Testis (tissue), 3 donors: ENCODE results near the gene ZNF618. TPM values are rescaled to one million over a fixed set of nuclear protein-coding genes. Genes with fewer than 3 reads are reported as not detected.

Experiments used
- DNase-seq: peaks from one replicate; pipeline ENCODE4 v3.0.0-alpha.2; 2019
- H3K27ac ChIP-seq, 2 donors: fragments of 200-600 bp; sonication (generic); one replicate each; pipeline ENCODE4 v1.5.1; 2019
- H3K27me3 ChIP-seq: fragments of 200-600 bp; sonication (generic); one replicate; pipeline ENCODE4 v1.5.1; 2019
- H3K36me3 ChIP-seq: fragments of 200-600 bp; sonication (generic); one replicate; pipeline ENCODE4 v1.5.1; 2017; ENCODE audit warnings: low read depth; ENCODE audit errors: missing control alignments
- H3K4me1 ChIP-seq: fragments of 200-600 bp; sonication (generic); one replicate; pipeline ENCODE4 v1.5.1; 2019
- H3K4me3 ChIP-seq, 2 donors: fragments of 200-600 bp; sonication (generic); one replicate each; pipeline ENCODE4 v1.5.1; 2017 to 2019
- H3K9me3 ChIP-seq: fragments of 200-600 bp; sonication (generic); one replicate; pipeline ENCODE4 v1.5.1; 2017
- POLR2A ChIP-seq: fragments of 450-650 bp; IDR thresholded peaks from one replicate; pipeline ENCODE4 v1.6.1; 2017; ENCODE audit warnings: antibody characterized with exemption, mild to moderate bottlenecking, moderate library complexity
- WGBS, 2 donors: methylation state at CpG; one replicate each; pipeline ENCODE4 v1.1.5; 2018; 5-methylcytosine and 5-hydroxymethylcytosine counted together
- intact Hi-C: fragments of 100-400 bp; cut with DNase I; formaldehyde crosslinking; loops from one replicate; pipeline ENCODE4 v1.15.1; 2023; ENCODE audit warnings: low total_unique reads
- polyA plus RNA-seq: library from polyadenylated mRNA; stranded (reverse); fragments of 350-450 nt; fragmentation: Illumina TruSeq; extraction: RNeasy Lipid Tissue Mini Kit (QIAGEN cat#74804); gene quantifications from one replicate; pipeline ENCODE4 v1.2.3, GENCODE V29; 2014; ENCODE audit warnings: low read depth, low replicate concordance; ENCODE audit not compliant: insufficient read depth
- total RNA-seq, 2 donors: library from RNA; depleted of rRNA; stranded (reverse); fragments of >200 nt; gene quantifications; one replicate each; pipeline ENCODE4 v1.2.3, GENCODE V29; 2016
- TF ChIP-seq, protein P1 (sequence below), 3 experiments: fragments of 450-650 bp in 2 of 3; fragments of 200-600 bp in 1 of 3; sonication (generic) in 1 of 3; IDR thresholded peaks; one replicate each; pipeline ENCODE4 v1.5.1; 2016 to 2019; ENCODE audit warnings: antibody characterized with exemption in 3 of 3, mild to moderate bottlenecking in 2 of 3, moderate library complexity in 1 of 3

ZNF618 gene
- total and polyA plus RNA-seq, 3 donors from 2014 or later = 6.8 to 15.2 (median 14.6) TPM

DNA sequence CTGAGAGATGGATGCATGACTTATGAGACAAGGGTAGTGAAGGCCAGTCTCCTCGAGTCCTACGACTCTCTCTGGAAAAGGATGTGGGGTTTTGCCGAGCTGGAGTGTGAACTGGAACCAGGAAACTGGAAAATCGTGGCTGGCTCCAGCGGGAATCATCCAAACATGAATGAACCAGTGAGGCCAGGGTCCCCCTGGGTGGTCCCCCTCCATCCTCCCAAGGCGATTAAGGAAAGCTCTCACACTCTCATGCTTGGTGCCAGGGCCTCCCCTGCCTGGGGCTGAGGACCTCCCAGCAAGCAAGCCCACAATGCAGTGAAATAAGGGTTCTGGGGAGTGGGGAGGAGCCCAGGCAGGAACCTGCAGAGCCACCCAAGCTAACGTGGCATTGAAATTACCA lies 211.6 kb downstream of the ZNF618 start:
- Histone ChIP-seq H3K27me3 (no peaks in the 10 kb centered on the region), H3K36me3 (no peaks in the 10 kb centered on the region), H3K27ac (no peak overlapping the region), H3K4me1 (no peaks in the 10 kb centered on the region), H3K4me3 (no peak overlapping the region), H3K9me3 (no peaks in the 10 kb centered on the region)
- intact Hi-C loops = loop anchor here (10.0 kb wide), 1 partner anchor 197 kb away; no protein-coding TSS in a partner anchor
- WGBS, 2 donors = 86 to 87% methylated on average over 7 of the region's 7 CpGs
- no peak for TF ChIP-seq POLR2A
- TF ChIP-seq, protein P1, sequence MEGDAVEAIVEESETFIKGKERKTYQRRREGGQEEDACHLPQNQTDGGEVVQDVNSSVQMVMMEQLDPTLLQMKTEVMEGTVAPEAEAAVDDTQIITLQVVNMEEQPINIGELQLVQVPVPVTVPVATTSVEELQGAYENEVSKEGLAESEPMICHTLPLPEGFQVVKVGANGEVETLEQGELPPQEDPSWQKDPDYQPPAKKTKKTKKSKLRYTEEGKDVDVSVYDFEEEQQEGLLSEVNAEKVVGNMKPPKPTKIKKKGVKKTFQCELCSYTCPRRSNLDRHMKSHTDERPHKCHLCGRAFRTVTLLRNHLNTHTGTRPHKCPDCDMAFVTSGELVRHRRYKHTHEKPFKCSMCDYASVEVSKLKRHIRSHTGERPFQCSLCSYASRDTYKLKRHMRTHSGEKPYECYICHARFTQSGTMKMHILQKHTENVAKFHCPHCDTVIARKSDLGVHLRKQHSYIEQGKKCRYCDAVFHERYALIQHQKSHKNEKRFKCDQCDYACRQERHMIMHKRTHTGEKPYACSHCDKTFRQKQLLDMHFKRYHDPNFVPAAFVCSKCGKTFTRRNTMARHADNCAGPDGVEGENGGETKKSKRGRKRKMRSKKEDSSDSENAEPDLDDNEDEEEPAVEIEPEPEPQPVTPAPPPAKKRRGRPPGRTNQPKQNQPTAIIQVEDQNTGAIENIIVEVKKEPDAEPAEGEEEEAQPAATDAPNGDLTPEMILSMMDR (IDR thresholded peaks at IDR 0.05) = no peak
- no peak for DNase-seq

- 87 to 92% methylated on average over 7 of the region's 7 CpGs for WGBS, 2 donors
- no peaks in the 10 kb centered on the region for H3K4me1 ChIP-seq
- H3K36me3 ChIP-seq = no peaks in the 10 kb centered on the region
- no peaks in the 10 kb centered on the region for H3K9me3 ChIP-seq
- intact Hi-C loops = loop anchor here (10.0 kb wide), 1 partner anchor 196 kb away; no protein-coding TSS in a partner anchor
- no peaks in the 10 kb centered on the region for H3K27me3 ChIP-seq
- H3K4me3 ChIP-seq = no peak overlapping the region
- H3K27ac ChIP-seq = no peak overlapping the region
- TF ChIP-seq, protein P1 (IDR thresholded peaks at IDR 0.05) = no peak
- no peak for TF ChIP-seq POLR2A
- no peak for DNase-seq
Measured at GRCh38 chr9:114088571-114089170, 212.6 kb downstream of the ZNF618 start.

GRCh38 chr9:114089206-114089840 lies 213.2 kb downstream of the ZNF618 start:
- H3K27me3 ChIP-seq = no peaks in the 10 kb centered on the region
- H3K27ac ChIP-seq = no peak overlapping the region
- H3K9me3 ChIP-seq = no peaks in the 10 kb centered on the region
- no peak overlapping the region for H3K4me3 ChIP-seq
- no peak for DNase-seq
- no peaks in the 10 kb centered on the region for H3K4me1 ChIP-seq
- no peaks in the 10 kb centered on the region for H3K36me3 ChIP-seq
- WGBS, 2 donors = 87 to 97% methylated on average over 4 of the region's 4 CpGs
- intact Hi-C loops = loop anchor here (10.0 kb wide), 1 partner anchor 195 kb away; no protein-coding TSS in a partner anchor
- no peak for TF ChIP-seq POLR2A
- TF ChIP-seq, protein P1 (IDR thresholded peaks at IDR 0.05) = no peak

DNA sequence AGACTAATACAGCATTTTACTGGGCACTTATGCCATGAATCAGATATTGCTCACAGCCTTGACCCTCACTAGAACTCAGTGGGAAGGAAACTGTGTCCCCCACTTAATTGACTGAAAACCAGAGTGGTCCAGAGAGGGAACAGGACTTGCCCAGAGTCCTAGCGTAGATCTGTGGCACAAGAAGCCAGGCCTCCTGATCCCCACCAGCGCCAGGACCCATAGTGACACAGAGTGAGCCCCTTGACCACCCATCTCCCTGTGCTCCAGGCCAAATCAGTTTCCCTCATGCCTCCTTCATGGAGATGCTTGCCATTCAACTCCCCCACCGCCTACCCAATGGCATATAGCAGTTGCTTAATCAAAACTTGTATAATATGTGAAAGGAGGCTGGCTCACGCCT lies 214.7 kb downstream of the ZNF618 start:
- Histone ChIP-seq H3K4me3 (no peak overlapping the region), H3K9me3 (no peaks in the 10 kb centered on the region), H3K4me1 (no peaks in the 10 kb centered on the region), H3K27me3 (no peaks in the 10 kb centered on the region), H3K36me3 (no peaks in the 10 kb centered on the region), H3K27ac (no peak overlapping the region)
- WGBS, 2 donors = 92 to 94% methylated on average over 4 of the region's 4 CpGs
- DNase-seq = no peak
- no peak for TF ChIP-seq POLR2A
- TF ChIP-seq, protein P1 (IDR thresholded peaks at IDR 0.05) = no peak
- intact Hi-C loops = no loop called here
